ENCODE results near the gene THEM4.

Gene THEM4

DNA sequence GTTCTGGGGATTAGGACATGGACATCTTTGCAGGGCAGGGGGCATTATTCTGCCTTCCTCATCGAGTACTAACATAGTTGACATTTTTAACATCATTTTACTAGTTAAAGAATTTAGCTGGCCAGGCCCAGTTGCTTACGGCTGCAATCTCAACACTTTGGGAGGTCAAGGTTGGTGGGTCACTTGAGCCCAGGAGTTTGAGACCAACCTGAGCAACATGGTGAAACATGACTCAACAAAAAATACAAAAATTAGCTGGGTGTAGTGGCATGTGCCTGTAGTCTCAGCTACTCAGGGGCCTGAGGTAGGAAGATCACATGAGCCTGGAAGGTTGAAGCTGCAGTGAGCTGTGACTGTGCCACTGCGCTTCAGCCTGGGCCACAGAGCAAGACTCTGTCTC lies 29.8 kb upstream of the THEM4 start:
- Histone ChIP-seq H3K36me3 (no peaks in the 10 kb centered on the region), H3K4me1 (ENCODE audit: control insufficient read depth in 1 of 2, insufficient read depth in 1 of 2, low read depth in 1 of 2, low read length in 1 of 2) (peaks cover 0 to 2% of the 10 kb centered on the region in 2 experiments), H3K27me3 (peaks cover 7% of the 10 kb centered on the region), H3K9me3 (no peaks in the 10 kb centered on the region), H3K27ac (no peak overlapping the region), H3K4me3 (ENCODE audit: low read depth in 1 of 2, low read length in 1 of 2) (no peak overlapping the region)
- TF ChIP-seq, protein P1, sequence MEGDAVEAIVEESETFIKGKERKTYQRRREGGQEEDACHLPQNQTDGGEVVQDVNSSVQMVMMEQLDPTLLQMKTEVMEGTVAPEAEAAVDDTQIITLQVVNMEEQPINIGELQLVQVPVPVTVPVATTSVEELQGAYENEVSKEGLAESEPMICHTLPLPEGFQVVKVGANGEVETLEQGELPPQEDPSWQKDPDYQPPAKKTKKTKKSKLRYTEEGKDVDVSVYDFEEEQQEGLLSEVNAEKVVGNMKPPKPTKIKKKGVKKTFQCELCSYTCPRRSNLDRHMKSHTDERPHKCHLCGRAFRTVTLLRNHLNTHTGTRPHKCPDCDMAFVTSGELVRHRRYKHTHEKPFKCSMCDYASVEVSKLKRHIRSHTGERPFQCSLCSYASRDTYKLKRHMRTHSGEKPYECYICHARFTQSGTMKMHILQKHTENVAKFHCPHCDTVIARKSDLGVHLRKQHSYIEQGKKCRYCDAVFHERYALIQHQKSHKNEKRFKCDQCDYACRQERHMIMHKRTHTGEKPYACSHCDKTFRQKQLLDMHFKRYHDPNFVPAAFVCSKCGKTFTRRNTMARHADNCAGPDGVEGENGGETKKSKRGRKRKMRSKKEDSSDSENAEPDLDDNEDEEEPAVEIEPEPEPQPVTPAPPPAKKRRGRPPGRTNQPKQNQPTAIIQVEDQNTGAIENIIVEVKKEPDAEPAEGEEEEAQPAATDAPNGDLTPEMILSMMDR (IDR thresholded peaks at IDR 0.05): no peak

DNA sequence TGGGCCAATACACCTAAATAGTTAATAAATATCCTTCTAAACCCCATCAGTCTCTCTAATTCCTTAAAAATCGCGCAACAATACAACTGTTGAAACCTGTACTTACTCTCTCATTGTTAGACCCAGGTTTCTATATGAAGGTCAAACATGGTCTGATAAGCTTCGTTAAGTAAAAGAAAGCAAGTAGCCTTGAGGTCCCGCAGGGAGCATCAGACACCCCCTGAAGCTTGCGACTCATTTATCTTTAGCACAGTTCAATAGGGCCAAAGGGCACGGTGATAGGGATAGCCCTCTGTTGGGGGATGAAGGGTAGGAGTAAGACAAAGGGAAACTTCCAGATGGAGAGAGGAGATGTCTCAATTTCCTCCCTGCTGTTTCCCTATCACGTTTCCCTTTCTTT lies 27.3 kb upstream of the THEM4 start:
- H3K36me3 ChIP-seq: no peaks in the 10 kb centered on the region

DNA sequence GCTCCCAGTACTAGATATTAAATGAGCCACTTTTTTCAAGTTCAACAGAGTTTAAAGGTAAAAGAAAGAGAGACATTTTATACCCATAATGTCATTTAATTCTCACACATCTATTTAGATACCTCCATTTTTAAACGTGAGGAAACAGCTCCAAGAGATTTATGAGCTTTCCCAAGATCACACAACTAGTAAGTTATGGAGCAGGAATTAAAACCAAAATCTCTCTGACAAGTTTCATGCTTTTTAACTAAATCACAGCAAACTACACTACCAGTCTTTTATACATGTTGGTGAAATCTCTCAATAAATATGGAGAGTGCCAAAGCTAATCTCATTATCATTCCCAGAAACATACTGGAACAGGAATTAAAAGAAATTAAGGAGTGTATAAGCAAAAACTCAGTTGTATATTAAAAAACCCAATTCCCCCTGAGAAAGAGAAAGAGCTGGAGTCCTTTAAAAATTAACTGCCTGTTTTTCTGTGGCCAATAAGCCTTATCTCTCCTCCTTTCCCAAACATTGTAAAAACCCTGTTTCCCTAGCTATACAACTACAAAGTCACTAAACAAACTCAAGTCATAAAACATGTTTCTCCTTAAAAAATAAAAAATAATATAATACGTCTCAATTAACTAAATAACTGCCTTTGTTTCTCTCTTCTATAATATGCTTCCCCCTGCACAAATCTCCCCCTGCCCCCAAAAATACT lies 26.7 kb upstream of the THEM4 start:
- TF ChIP-seq, protein P1 (IDR thresholded peaks at IDR 0.05): no peak
- peaks cover 7% of the 10 kb centered on the region for H3K27me3 ChIP-seq
- H3K4me3 ChIP-seq (ENCODE audit: low read depth in 1 of 2, low read length in 1 of 2): no peak overlapping the region
- no peaks in the 10 kb centered on the region for H3K36me3 ChIP-seq
- no peaks in the 10 kb centered on the region for H3K9me3 ChIP-seq
- H3K27ac ChIP-seq: no peak overlapping the region
- no peaks in the 10 kb centered on the region for H3K4me1 ChIP-seq (ENCODE audit: control insufficient read depth in 1 of 2, insufficient read depth in 1 of 2, low read depth in 1 of 2, low read length in 1 of 2)

More for the DNA sequence above, 27.3 kb upstream of the THEM4 start:
- Histone ChIP-seq H3K4me3 (ENCODE audit: low read depth in 1 of 2, low read length in 1 of 2) (no peak overlapping the region), H3K4me1 (ENCODE audit: control insufficient read depth in 1 of 2, insufficient read depth in 1 of 2, low read depth in 1 of 2, low read length in 1 of 2) (no peaks in the 10 kb centered on the region), H3K9me3 (no peaks in the 10 kb centered on the region), H3K27me3 (peaks cover 7% of the 10 kb centered on the region), H3K27ac (no peak overlapping the region)
- TF ChIP-seq, protein P1 (IDR thresholded peaks at IDR 0.05): no peak

GRCh38 chr1:151935154-151935553 lies 25.8 kb upstream of the THEM4 start:
- Histone ChIP-seq H3K27ac (no peak overlapping the region), H3K27me3 (peaks cover 7% of the 10 kb centered on the region), H3K36me3 (no peaks in the 10 kb centered on the region), H3K4me3 (ENCODE audit: low read depth in 1 of 2, low read length in 1 of 2) (no peak overlapping the region), H3K4me1 (ENCODE audit: control insufficient read depth in 1 of 2, insufficient read depth in 1 of 2, low read depth in 1 of 2, low read length in 1 of 2) (no peaks in the 10 kb centered on the region), H3K9me3 (no peaks in the 10 kb centered on the region)
- TF ChIP-seq, protein P1 (IDR thresholded peaks at IDR 0.05): no peak

DNA sequence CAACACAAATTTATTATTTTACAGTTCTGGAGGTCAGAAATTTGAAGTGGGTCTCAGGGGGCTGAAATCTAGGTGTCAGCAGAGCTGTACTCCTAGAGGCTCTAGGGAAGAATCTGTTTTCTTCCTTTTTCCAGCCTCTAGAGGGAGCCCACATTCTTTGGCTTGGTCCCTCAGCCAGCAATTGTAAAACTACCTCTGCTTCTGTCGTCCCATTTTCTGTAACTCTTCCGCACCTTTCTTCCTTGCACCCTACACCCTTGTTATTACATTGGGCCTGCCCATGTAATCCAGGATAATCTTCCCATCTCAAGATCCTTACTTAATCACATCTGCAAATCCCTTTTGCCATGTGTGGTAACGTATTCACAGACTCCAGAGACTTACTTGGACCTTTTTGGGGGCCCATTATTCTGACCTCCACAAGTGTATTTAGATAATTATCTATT lies 24.8 kb upstream of the THEM4 start:
- Histone ChIP-seq H3K27me3 (peaks cover 7% of the 10 kb centered on the region), H3K36me3 (no peaks in the 10 kb centered on the region), H3K4me3 (ENCODE audit: low read depth in 1 of 2, low read length in 1 of 2) (no peak overlapping the region), H3K4me1 (ENCODE audit: control insufficient read depth in 1 of 2, insufficient read depth in 1 of 2, low read depth in 1 of 2, low read length in 1 of 2) (no peaks in the 10 kb centered on the region), H3K27ac (no peak overlapping the region), H3K9me3 (no peaks in the 10 kb centered on the region)
- TF ChIP-seq, protein P1 (IDR thresholded peaks at IDR 0.05): peak; percentile 70

All from neutrophil (primary cell).